ENCODE results near the gene WDR27.

DNA sequence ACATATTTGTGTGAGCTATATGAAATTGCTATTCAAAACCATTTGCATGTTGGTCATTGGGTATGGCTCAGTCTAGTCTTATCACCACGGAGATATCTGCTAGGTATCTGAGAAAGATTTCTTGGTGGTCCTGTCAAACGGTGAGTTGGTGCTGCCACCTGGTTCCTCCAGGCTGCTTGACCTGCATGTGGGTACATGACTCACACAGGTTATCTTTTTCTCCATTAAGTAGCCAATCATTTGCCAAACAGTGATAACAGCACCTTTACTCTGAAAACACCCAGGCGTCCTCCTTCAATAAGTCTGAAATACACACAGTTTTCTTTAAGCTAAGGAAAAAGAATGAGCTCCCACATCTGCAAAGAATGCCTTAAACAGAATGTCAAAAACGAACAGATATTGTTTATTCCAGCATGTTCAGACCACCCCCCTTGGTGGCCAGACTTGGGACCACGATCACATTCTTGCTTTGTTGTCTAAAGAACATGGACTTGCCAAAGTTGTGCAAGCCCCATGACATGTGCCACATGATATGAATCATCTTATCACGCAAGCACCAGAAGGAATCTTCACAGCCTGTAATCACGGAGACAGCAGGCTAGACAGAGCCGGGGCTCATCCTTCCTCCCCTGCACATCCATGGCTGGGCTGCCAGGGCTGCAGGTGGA lies 247.5 kb downstream of the WDR27 start:
- TF ChIP-seq, protein P1, sequence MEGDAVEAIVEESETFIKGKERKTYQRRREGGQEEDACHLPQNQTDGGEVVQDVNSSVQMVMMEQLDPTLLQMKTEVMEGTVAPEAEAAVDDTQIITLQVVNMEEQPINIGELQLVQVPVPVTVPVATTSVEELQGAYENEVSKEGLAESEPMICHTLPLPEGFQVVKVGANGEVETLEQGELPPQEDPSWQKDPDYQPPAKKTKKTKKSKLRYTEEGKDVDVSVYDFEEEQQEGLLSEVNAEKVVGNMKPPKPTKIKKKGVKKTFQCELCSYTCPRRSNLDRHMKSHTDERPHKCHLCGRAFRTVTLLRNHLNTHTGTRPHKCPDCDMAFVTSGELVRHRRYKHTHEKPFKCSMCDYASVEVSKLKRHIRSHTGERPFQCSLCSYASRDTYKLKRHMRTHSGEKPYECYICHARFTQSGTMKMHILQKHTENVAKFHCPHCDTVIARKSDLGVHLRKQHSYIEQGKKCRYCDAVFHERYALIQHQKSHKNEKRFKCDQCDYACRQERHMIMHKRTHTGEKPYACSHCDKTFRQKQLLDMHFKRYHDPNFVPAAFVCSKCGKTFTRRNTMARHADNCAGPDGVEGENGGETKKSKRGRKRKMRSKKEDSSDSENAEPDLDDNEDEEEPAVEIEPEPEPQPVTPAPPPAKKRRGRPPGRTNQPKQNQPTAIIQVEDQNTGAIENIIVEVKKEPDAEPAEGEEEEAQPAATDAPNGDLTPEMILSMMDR (IDR thresholded peaks at IDR 0.05; ENCODE audit: poor library complexity) = peak; percentile 13
- TF ChIP-seq EZH2 (IDR thresholded peaks at IDR 0.05; ENCODE audit: borderline replicate concordance) = no peak
- no peak for TF ChIP-seq EZH2phosphoT487 (IDR thresholded peaks at IDR 0.05; ENCODE audit: low read depth, severe bottlenecking, unreplicated experiment)
